ENCODE measurements around the gene RASAL1. TPM values are rescaled to one million over a fixed set of nuclear protein-coding genes. Genes with fewer than 3 reads are reported as not detected.

RASAL1 gene
- total and polyA plus RNA-seq, 10 donors = 0.13 to 1.7 (median 0.62) TPM; not detected in 2

GRCh38 chr12:113064395-113065125, 71.0 kb downstream of the RASAL1 start:
- no peaks in the 10 kb centered on the region for H3K9me3 ChIP-seq
- no peaks in the 10 kb centered on the region for H3K27me3 ChIP-seq (replicated peaks in 1 of 7)
- peaks cover 0 to 33% (median 0%) of the 10 kb centered on the region in 6 donors for H3K36me3 ChIP-seq
- peak overlapping the region in 3 of 8 donors; percentile 42 to 45 (median 43) for H3K27ac ChIP-seq
- peaks cover 48 to 100% (median 95%) of the 10 kb centered on the region in 6 donors for H3K4me1 ChIP-seq
- intact Hi-C loops (cut with DNase I; ENCODE audit: low total_unique reads) = no loop called here
- no peak for DNase-seq
- H3K4me3 ChIP-seq = peak overlapping the region in 1 of 8 donors; percentile 24
- 48 to 56% (median 52%) methylated on average over 5 of the region's 5 CpGs for WGBS, 5 donors
- TF ChIP-seq POLR2AphosphoS5 (IDR thresholded peaks at IDR 0.05) (no peak), POLR2A (IDR thresholded peaks at IDR 0.05) (no peak)
- TF ChIP-seq, protein P1, sequence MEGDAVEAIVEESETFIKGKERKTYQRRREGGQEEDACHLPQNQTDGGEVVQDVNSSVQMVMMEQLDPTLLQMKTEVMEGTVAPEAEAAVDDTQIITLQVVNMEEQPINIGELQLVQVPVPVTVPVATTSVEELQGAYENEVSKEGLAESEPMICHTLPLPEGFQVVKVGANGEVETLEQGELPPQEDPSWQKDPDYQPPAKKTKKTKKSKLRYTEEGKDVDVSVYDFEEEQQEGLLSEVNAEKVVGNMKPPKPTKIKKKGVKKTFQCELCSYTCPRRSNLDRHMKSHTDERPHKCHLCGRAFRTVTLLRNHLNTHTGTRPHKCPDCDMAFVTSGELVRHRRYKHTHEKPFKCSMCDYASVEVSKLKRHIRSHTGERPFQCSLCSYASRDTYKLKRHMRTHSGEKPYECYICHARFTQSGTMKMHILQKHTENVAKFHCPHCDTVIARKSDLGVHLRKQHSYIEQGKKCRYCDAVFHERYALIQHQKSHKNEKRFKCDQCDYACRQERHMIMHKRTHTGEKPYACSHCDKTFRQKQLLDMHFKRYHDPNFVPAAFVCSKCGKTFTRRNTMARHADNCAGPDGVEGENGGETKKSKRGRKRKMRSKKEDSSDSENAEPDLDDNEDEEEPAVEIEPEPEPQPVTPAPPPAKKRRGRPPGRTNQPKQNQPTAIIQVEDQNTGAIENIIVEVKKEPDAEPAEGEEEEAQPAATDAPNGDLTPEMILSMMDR (IDR thresholded peaks at IDR 0.05 in 8 of 11, conservative IDR thresholded peaks at IDR 0.05 in 3 of 11) = no peak

- H3K4me1 ChIP-seq = peaks cover 41 to 100% (median 91%) of the 10 kb centered on the region in 6 donors
- peak; percentile 64 for DNase-seq
- H3K36me3 ChIP-seq = peaks cover 0 to 32% (median 0%) of the 10 kb centered on the region in 6 donors
- H3K27ac ChIP-seq = peak overlapping the region in 4 of 8 donors; percentile 9 to 43 (median 39)
- 71 to 86% (median 80%) methylated on average over 7 to 9 of the region's 9 CpGs for WGBS, 5 donors
- intact Hi-C loops (cut with DNase I; ENCODE audit: low total_unique reads) = no loop called here
- no peak overlapping the region for H3K4me3 ChIP-seq
- no peaks in the 10 kb centered on the region for H3K27me3 ChIP-seq (replicated peaks in 1 of 7)
- H3K9me3 ChIP-seq = no peaks in the 10 kb centered on the region
- TF ChIP-seq POLR2A (IDR thresholded peaks at IDR 0.05) (no peak), POLR2AphosphoS5 (IDR thresholded peaks at IDR 0.05) (no peak)
- TF ChIP-seq, protein P1 (IDR thresholded peaks at IDR 0.05 in 8 of 11, conservative IDR thresholded peaks at IDR 0.05 in 3 of 11) = no peak
These were observed 71.9 kb downstream of the RASAL1 start for GRCh38 chr12:113063396-113064350.

GRCh38 chr12:113062502-113063395, 72.8 kb downstream of the RASAL1 start:
- H3K9me3 ChIP-seq = no peaks in the 10 kb centered on the region
- no peak for TF ChIP-seq POLR2A (IDR thresholded peaks at IDR 0.05)
- peak in 2 of 3 donors; percentile 67 for TF ChIP-seq POLR2AphosphoS5 (IDR thresholded peaks at IDR 0.05)
- peak overlapping the region in 4 of 8 donors; percentile 10 to 54 (median 42) for H3K27ac ChIP-seq
- DNase-seq = peak; percentile 87
- peaks cover 0 to 2% (median 0%) of the 10 kb centered on the region in 7 donors for H3K27me3 ChIP-seq (replicated peaks in 1 of 7)
- H3K4me3 ChIP-seq = peak overlapping the region in 1 of 8 donors; percentile 37
- peaks cover 38 to 100% (median 91%) of the 10 kb centered on the region in 6 donors for H3K4me1 ChIP-seq
- WGBS, 5 donors = 56 to 64% (median 60%) methylated on average over 17 to 23 of the region's 23 CpGs
- peaks cover 0 to 31% (median 0%) of the 10 kb centered on the region in 6 donors for H3K36me3 ChIP-seq
- intact Hi-C loops (cut with DNase I; ENCODE audit: low total_unique reads) = no loop called here
